Activated CD8-positive, alpha-beta memory T cell treated with anti-CD3 and anti-CD28 coated beads for 24 hours (primary cell): ENCODE results near the gene MRTFB.

Experiments
- DNase-seq: peaks from one replicate; pipeline ENCODE4 v3.0.0-alpha.2; 2020

The MRTFB gene

GRCh38 chr16:14292051-14292825 is 221.1 kb downstream of the MRTFB start:
- no peak for DNase-seq

GRCh38 chr16:14296663-14297062 is 225.5 kb downstream of the MRTFB start:
- no peak for DNase-seq

GRCh38 chr16:14298374-14299122 is 227.4 kb downstream of the MRTFB start:
- DNase-seq = no peak

GRCh38 chr16:14300705-14301168 is 229.6 kb downstream of the MRTFB start:
- no peak for DNase-seq

GRCh38 chr16:14301169-14302030 is 230.3 kb downstream of the MRTFB start:
- no peak for DNase-seq

- no peak for DNase-seq
Measured at GRCh38 chr16:14302031-14302398, 230.9 kb downstream of the MRTFB start.

- DNase-seq = no peak
Measured at GRCh38 chr16:14302399-14303181, 231.5 kb downstream of the MRTFB start.

- DNase-seq = no peak
Measured at GRCh38 chr16:14303182-14303618, 232.1 kb downstream of the MRTFB start.

- no peak for DNase-seq
Measured at GRCh38 chr16:14303639-14304394, 232.7 kb downstream of the MRTFB start.

GRCh38 chr16:14304891-14305460 is 233.9 kb downstream of the MRTFB start:
- no peak for DNase-seq

GRCh38 chr16:14306485-14307058 is 235.5 kb downstream of the MRTFB start:
- no peak for DNase-seq

- no peak for DNase-seq
Measured at GRCh38 chr16:14307059-14307526, 236.0 kb downstream of the MRTFB start.

GRCh38 chr16:14307527-14308367 is 236.6 kb downstream of the MRTFB start:
- no peak for DNase-seq

GRCh38 chr16:14308368-14308723 is 237.2 kb downstream of the MRTFB start:
- no peak for DNase-seq

GRCh38 chr16:14309001-14309886 is 238.1 kb downstream of the MRTFB start:
- no peak for DNase-seq

- no peak for DNase-seq
Measured at GRCh38 chr16:14309906-14310305, 238.8 kb downstream of the MRTFB start.

GRCh38 chr16:14310519-14310991 is 239.4 kb downstream of the MRTFB start:
- no peak for DNase-seq

GRCh38 chr16:14314116-14314515 is 243.0 kb downstream of the MRTFB start:
- DNase-seq = no peak
